GM19239 (cell line): ENCODE measurements around the gene LAMA1.

Experiments
- DNase-seq: peaks from one replicate; pipeline ENCODE4 v3.0.0; 2011; ENCODE audit warnings: low spot score; ENCODE audit not compliant: insufficient read length
- FAIRE-seq: peaks from 2 replicates; lab custom pipeline; 2011; peaks lifted over from hg19 to GRCh38; lab: Jason Lieb, UNC

Gene LAMA1

GRCh38 chr18:7004009-7004408, 113.6 kb downstream of the LAMA1 start:
- FAIRE-seq (no peak), DNase-seq (no peak)

- DNase-seq (no peak), FAIRE-seq (no peak)
Measured at GRCh38 chr18:7002107-7002506, 115.5 kb downstream of the LAMA1 start.

- no peak for DNase-seq
- FAIRE-seq: no peak
Measured at GRCh38 chr18:7000484-7001096, 117.0 kb downstream of the LAMA1 start.

- no peak for DNase-seq
- FAIRE-seq: no peak
Measured at GRCh38 chr18:6997808-6998207, 119.8 kb downstream of the LAMA1 start.

GRCh38 chr18:6994771-6995430, 122.7 kb downstream of the LAMA1 start:
- no peak for DNase-seq
- FAIRE-seq: no peak

GRCh38 chr18:6994056-6994770, 123.4 kb downstream of the LAMA1 start:
- no peak for DNase-seq
- FAIRE-seq: no peak

- no peak for FAIRE-seq
Measured at GRCh38 chr18:6992761-6993160, 124.8 kb downstream of the LAMA1 start.

GRCh38 chr18:6983366-6983765, 134.2 kb downstream of the LAMA1 start:
- DNase-seq: no peak
- no peak for FAIRE-seq

More at GRCh38 chr18:6992761-6993160, 124.8 kb downstream of the LAMA1 start:
- DNase-seq: no peak

- FAIRE-seq (no peak), DNase-seq (no peak)
Measured at GRCh38 chr18:6982398-6982797, 135.2 kb downstream of the LAMA1 start.

GRCh38 chr18:6980363-6980762, 137.2 kb downstream of the LAMA1 start:
- DNase-seq (no peak), FAIRE-seq (no peak)

GRCh38 chr18:6979954-6980353, 137.6 kb downstream of the LAMA1 start:
- DNase-seq (no peak), FAIRE-seq (no peak)

- FAIRE-seq (no peak), DNase-seq (no peak)
Measured at GRCh38 chr18:6976935-6977334, 140.7 kb downstream of the LAMA1 start.

GRCh38 chr18:6975084-6975483, 142.5 kb downstream of the LAMA1 start:
- FAIRE-seq: no peak

GRCh38 chr18:6971823-6972478, 145.6 kb downstream of the LAMA1 start:
- FAIRE-seq: no peak
- DNase-seq: no peak

More at GRCh38 chr18:6975084-6975483, 142.5 kb downstream of the LAMA1 start:
- no peak for DNase-seq

GRCh38 chr18:6963452-6964097, 154.0 kb downstream of the LAMA1 start:
- DNase-seq (no peak), FAIRE-seq (no peak)

GRCh38 chr18:6962571-6963451, 154.8 kb downstream of the LAMA1 start:
- FAIRE-seq: no peak
- DNase-seq: no peak

- DNase-seq: no peak
- FAIRE-seq: no peak
Measured at GRCh38 chr18:6961331-6961730, 156.3 kb downstream of the LAMA1 start.

GRCh38 chr18:6960656-6961055, 156.9 kb downstream of the LAMA1 start:
- no peak for FAIRE-seq

GRCh38 chr18:6960124-6960523, 157.5 kb downstream of the LAMA1 start:
- DNase-seq (no peak), FAIRE-seq (no peak)

More at GRCh38 chr18:6960656-6961055, 156.9 kb downstream of the LAMA1 start:
- no peak for DNase-seq
